ENCODE results near the gene ZNF268.

The ZNF268 gene

DNA sequence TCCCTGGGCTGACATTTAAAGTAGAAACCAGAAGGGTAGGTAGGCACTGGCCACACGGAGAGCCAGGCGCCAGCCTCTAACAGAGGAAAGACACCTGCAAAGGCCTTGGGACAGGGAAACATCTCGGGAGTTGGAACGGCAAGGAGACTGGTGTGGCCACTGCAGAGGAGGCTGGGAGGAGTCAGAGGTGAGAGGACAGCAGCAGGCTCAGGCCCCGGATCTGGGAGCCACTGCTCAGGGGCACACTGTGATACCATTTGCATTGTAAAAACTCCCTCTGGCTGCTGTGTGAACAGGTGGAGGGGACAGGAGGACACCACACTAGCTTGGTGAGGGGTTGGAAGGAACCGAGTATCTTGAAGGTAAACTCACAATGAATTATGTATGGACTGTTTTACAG, 51.7 kb downstream of the ZNF268 start:
- no peak for DNase-seq
- TF ChIP-seq, protein P1, sequence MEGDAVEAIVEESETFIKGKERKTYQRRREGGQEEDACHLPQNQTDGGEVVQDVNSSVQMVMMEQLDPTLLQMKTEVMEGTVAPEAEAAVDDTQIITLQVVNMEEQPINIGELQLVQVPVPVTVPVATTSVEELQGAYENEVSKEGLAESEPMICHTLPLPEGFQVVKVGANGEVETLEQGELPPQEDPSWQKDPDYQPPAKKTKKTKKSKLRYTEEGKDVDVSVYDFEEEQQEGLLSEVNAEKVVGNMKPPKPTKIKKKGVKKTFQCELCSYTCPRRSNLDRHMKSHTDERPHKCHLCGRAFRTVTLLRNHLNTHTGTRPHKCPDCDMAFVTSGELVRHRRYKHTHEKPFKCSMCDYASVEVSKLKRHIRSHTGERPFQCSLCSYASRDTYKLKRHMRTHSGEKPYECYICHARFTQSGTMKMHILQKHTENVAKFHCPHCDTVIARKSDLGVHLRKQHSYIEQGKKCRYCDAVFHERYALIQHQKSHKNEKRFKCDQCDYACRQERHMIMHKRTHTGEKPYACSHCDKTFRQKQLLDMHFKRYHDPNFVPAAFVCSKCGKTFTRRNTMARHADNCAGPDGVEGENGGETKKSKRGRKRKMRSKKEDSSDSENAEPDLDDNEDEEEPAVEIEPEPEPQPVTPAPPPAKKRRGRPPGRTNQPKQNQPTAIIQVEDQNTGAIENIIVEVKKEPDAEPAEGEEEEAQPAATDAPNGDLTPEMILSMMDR (IDR thresholded peaks at IDR 0.05; ENCODE audit: low read depth, low read length): no peak
- Histone ChIP-seq H3K27me3 (no peaks in the 10 kb centered on the region), H3K9me3 (peaks cover 2% of the 10 kb centered on the region; the same call in 1 of the 2 replicates), H3K4me3 (ENCODE audit: low read depth, low read length) (no peak overlapping the region), H3K4me1 (no peaks in the 10 kb centered on the region), H3K36me3 (no peaks in the 10 kb centered on the region)

- Histone ChIP-seq H3K4me1 (no peaks in the 10 kb centered on the region), H3K4me3 (ENCODE audit: low read depth, low read length) (no peak overlapping the region), H3K36me3 (no peaks in the 10 kb centered on the region), H3K9me3 (peaks cover 2% of the 10 kb centered on the region; the same call in 1 of the 2 replicates), H3K27me3 (no peaks in the 10 kb centered on the region)
- TF ChIP-seq, protein P1 (IDR thresholded peaks at IDR 0.05; ENCODE audit: low read depth, low read length): no peak
- DNase-seq: no peak
Measured at GRCh38 chr12:133233993-133234564, 52.8 kb downstream of the ZNF268 start.

DNA sequence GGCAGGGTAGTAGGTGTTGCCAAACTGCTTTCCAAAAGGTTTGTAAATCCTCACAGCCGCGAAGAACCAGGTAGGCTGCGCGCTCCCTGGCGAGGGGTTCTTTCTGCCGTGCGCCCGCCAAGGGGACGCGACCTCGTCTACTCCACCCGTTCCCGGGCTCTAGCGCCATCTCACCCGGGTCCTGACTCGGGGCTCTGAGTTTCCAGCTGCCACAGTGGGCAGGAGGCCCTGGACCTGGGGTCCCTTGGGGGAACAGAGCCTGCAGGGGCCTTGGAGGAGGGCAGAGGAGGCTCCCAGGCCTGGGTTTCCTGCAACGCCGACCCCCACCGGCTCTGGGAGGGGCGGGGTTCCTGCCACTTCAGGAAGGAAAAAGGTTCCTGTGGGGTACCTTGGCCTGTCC, 53.7 kb downstream of the ZNF268 start:
- TF ChIP-seq, protein P1 (IDR thresholded peaks at IDR 0.05; ENCODE audit: low read depth, low read length): no peak
- Histone ChIP-seq H3K9me3 (peaks cover 2% of the 10 kb centered on the region; the same call in 1 of the 2 replicates), H3K27me3 (no peaks in the 10 kb centered on the region), H3K4me1 (no peaks in the 10 kb centered on the region), H3K4me3 (ENCODE audit: low read depth, low read length) (no peak overlapping the region), H3K36me3 (no peaks in the 10 kb centered on the region)
- no peak for DNase-seq

- TF ChIP-seq, protein P1 (IDR thresholded peaks at IDR 0.05; ENCODE audit: low read depth, low read length): no peak
- peaks cover 2% of the 10 kb centered on the region; the same call in 1 of the 2 replicates for H3K9me3 ChIP-seq
Measured at GRCh38 chr12:133235401-133236112, 54.3 kb downstream of the ZNF268 start, which contains the start of gene ANHX. Gene ANHX, minus strand, starts transcription at chr12:133235877. Its CDS starts 1,521 bp downstream, at chr12:133234356.

GRCh38 chr12:133236144-133236543, 54.8 kb downstream of the ZNF268 start:
- Histone ChIP-seq H3K4me3 (ENCODE audit: low read depth, low read length) (no peak overlapping the region), H3K36me3 (no peaks in the 10 kb centered on the region), H3K27me3 (no peaks in the 10 kb centered on the region), H3K9me3 (no peaks in the 10 kb centered on the region), H3K4me1 (no peaks in the 10 kb centered on the region)
- TF ChIP-seq, protein P1 (IDR thresholded peaks at IDR 0.05; ENCODE audit: low read depth, low read length): no peak
- DNase-seq: no peak

More at GRCh38 chr12:133235401-133236112, 54.3 kb downstream of the ZNF268 start, which contains the start of gene ANHX:
- Histone ChIP-seq H3K4me3 (ENCODE audit: low read depth, low read length) (no peak within 1 kb of the TSS), H3K36me3 (no peaks in the 10 kb centered on the region), H3K4me1 (no peaks in the 10 kb centered on the region), H3K27me3 (no peaks in the 10 kb centered on the region)
- DNase-seq: no peak

DNA sequence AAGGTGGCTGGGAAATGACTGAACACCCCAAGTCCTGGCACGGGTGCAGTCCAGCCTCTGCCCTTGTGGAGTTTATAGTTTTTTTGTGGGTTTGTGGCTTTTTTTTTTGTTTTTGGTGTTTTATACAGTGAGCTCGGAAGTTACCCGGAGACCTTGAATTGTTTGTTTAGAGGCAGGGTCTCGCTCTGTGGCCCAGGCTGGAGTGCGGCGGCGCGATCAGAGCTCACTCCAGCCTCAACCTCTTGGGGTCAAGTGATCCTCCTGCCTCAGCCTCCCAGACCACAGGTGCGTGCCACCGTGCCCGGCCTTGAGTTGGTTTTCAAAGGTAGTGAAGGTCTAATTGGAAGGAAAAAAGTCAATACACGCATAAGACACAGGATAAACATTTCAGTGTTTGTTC, 55.3 kb downstream of the ZNF268 start:
- no peak for DNase-seq
- Histone ChIP-seq H3K27me3 (no peaks in the 10 kb centered on the region), H3K9me3 (no peaks in the 10 kb centered on the region), H3K36me3 (no peaks in the 10 kb centered on the region), H3K4me1 (no peaks in the 10 kb centered on the region), H3K4me3 (ENCODE audit: low read depth, low read length) (no peak overlapping the region)
- TF ChIP-seq, protein P1 (IDR thresholded peaks at IDR 0.05; ENCODE audit: low read depth, low read length): no peak
